Naive thymus-derived CD4-positive, alpha-beta T cell (primary cell): Measurements from ENCODE around the gene CTRL. TPM values are rescaled to one million over a fixed set of nuclear protein-coding genes. Genes with fewer than 3 reads are reported as not detected.

ENCODE experiments used
- ATAC-seq: fragments of 150-1000 bp; cut with Tn5 transposase; 2 replicates; pipeline ENCODE4 v1.10.0; 2021; ENCODE audit warnings: mild to moderate bottlenecking, moderate library complexity
- CTCF ChIA-PET: fragments of 350-600 bp; sonication (Branson Sonifier 250); formaldehyde crosslinking; loops from one replicate; lab custom pipeline; 2021; ENCODE audit warnings: antibody characterized with exemption; lab: Charles Lee
- POLR2A ChIA-PET: fragments of 350-600 bp; sonication (Branson Sonifier 250); formaldehyde crosslinking; loops from one replicate; lab custom pipeline; 2021; ENCODE audit warnings: antibody characterized with exemption, inconsistent platforms; lab: Charles Lee
- DNase-seq, 9 donors: peaks; one replicate each; pipeline versions ENCODE4 v3.0.0 to v3.0.0-alpha.2; 2020 to 2022; ENCODE audit warnings: mixed read lengths in 1 of 9
- H3K27ac ChIP-seq: one replicate; pipeline ENCODE4 v1.7.0; 2013; ENCODE audit warnings: mild to moderate bottlenecking, low read depth, low read length, moderate library complexity
- H3K27me3 ChIP-seq, 2 donors: one replicate each; pipeline ENCODE4 v1.7.0; 2013; ENCODE audit warnings: low read length in 2 of 2, mild to moderate bottlenecking in 2 of 2, moderate library complexity in 2 of 2; ENCODE audit not compliant: control insufficient read depth in 2 of 2, insufficient read depth in 2 of 2
- H3K36me3 ChIP-seq, 3 experiments: 1 replicate in 2 of 3; 2 replicates in 1 of 3; pipeline ENCODE4 v1.7.0; 2013; ENCODE audit warnings: low read length in 3 of 3, mild to moderate bottlenecking in 3 of 3, moderate library complexity in 1 of 3; ENCODE audit not compliant: insufficient read depth in 3 of 3, control insufficient read depth in 2 of 3
- H3K4me1 ChIP-seq, 2 donors: one replicate each; pipeline ENCODE4 v1.7.0; 2013; ENCODE audit warnings: low read length in 2 of 2, mild to moderate bottlenecking in 2 of 2, moderate library complexity in 1 of 2; ENCODE audit not compliant: control insufficient read depth in 2 of 2, insufficient read depth in 2 of 2
- H3K4me3 ChIP-seq: 2 replicates; pipeline ENCODE4 v1.7.0; 2013; ENCODE audit warnings: mild to moderate bottlenecking, low read length
- H3K9me3 ChIP-seq, 3 experiments: 1 replicate in 2 of 3; 2 replicates in 1 of 3; pipeline ENCODE4 v1.7.0; 2013; ENCODE audit warnings: low read length in 3 of 3; ENCODE audit not compliant: control insufficient read depth in 2 of 3
- H3K27ac Mint-ChIP-seq, 9 donors: one replicate each; pipeline ENCODE4 v1.8.0; 2020 to 2022; ENCODE audit warnings: mixed read lengths in 9 of 9, mild to moderate bottlenecking in 8 of 9, moderate library complexity in 5 of 9, inconsistent platforms in 2 of 9
- H3K27me3 Mint-ChIP-seq, 5 donors: one replicate each; pipeline ENCODE4 v1.8.0; 2021 to 2022; ENCODE audit warnings: mixed read lengths in 5 of 5, mild to moderate bottlenecking in 1 of 5
- H3K36me3 Mint-ChIP-seq, 5 donors: one replicate each; pipeline ENCODE4 v1.8.0; 2020 to 2022; ENCODE audit warnings: mixed read lengths in 5 of 5, mild to moderate bottlenecking in 3 of 5, inconsistent platforms in 1 of 5
- H3K4me1 Mint-ChIP-seq, 7 donors: one replicate each; pipeline ENCODE4 v1.8.0; 2020 to 2022; ENCODE audit warnings: mixed read lengths in 7 of 7, mild to moderate bottlenecking in 3 of 7, inconsistent platforms in 1 of 7
- H3K4me3 Mint-ChIP-seq, 10 donors: one replicate each; pipeline ENCODE4 v1.8.0; 2020 to 2022; ENCODE audit warnings: mild to moderate bottlenecking in 10 of 10, mixed read lengths in 10 of 10, moderate library complexity in 6 of 10, inconsistent platforms in 2 of 10
- H3K9me3 Mint-ChIP-seq, 11 donors: one replicate each; pipeline ENCODE4 v1.8.0; 2020 to 2022; ENCODE audit warnings: mixed read lengths in 11 of 11, mild to moderate bottlenecking in 4 of 11, inconsistent platforms in 1 of 11, moderate library complexity in 1 of 11
- intact Hi-C, 2 donors: fragments of 100-400 bp; cut with micrococcal nuclease; formaldehyde crosslinking; loops; one replicate each; pipeline ENCODE4 v1.15.1; 2023
- polyA plus RNA-seq, 2 donors: library from polyadenylated mRNA; unstranded; fragments of 300-500 nt; fragmentation: Illumina TruSeq; gene quantifications; one replicate each; pipeline ENCODE4 v1.2.3, GENCODE V29; 2021
- total RNA-seq, 6 experiments: library from RNA in 5 of 6; stranded (reverse) in 5 of 6; gene quantifications; 1 replicate in 5 of 6; 2 replicates in 1 of 6; pipeline ENCODE4 v1.2.3 and lab custom pipeline; 2021 to 2026

CTRL gene
- total and polyA plus RNA-seq, 7 experiments from 2014 or later: 1.3 to 15.1 (median 7.9) TPM

- H3K4me3 Mint-ChIP-seq: no peak overlapping the region
- intact Hi-C loops: loop anchor here (1.0 kb wide), 6 partner anchors 46 to 361 kb away; no protein-coding TSS in a partner anchor
- CTCF ChIA-PET: interaction anchor here (0.6 to 3.6 kb wide), 18 partner anchors 9 to 346 kb away, joined by 3 to 19 read pairs (median 6); no protein-coding TSS in a partner anchor
- H3K27me3 Mint-ChIP-seq: no peaks in the 10 kb centered on the region
- H3K27ac ChIP-seq: no peak overlapping the region
- H3K27me3 ChIP-seq: no peaks in the 10 kb centered on the region
- ATAC-seq (no peak), DNase-seq (no peak)
- POLR2A ChIA-PET: interaction anchor here (0.9 to 1.8 kb wide), 4 partner anchors 9 to 159 kb away, joined by 3 to 7 read pairs (median 6); partner anchors contain the start of gene PSKH1
- H3K4me1 Mint-ChIP-seq: peaks cover 0 to 6% (median 0%) of the 10 kb centered on the region in 7 donors
- H3K9me3 Mint-ChIP-seq: peaks cover 0 to 2% (median 0%) of the 10 kb centered on the region in 11 donors
- H3K4me3 ChIP-seq: no peak overlapping the region
- no peaks in the 10 kb centered on the region for H3K4me1 ChIP-seq
- no peak overlapping the region for H3K27ac Mint-ChIP-seq
- peaks cover 0 to 54% (median 8%) of the 10 kb centered on the region in 5 donors for H3K36me3 Mint-ChIP-seq
- H3K36me3 ChIP-seq: peaks cover 15 to 95% (median 50%) of the 10 kb centered on the region in 3 experiments
- no peaks in the 10 kb centered on the region for H3K9me3 ChIP-seq
Measured at GRCh38 chr16:67882374-67883145, 49.1 kb downstream of the CTRL start.

DNA sequence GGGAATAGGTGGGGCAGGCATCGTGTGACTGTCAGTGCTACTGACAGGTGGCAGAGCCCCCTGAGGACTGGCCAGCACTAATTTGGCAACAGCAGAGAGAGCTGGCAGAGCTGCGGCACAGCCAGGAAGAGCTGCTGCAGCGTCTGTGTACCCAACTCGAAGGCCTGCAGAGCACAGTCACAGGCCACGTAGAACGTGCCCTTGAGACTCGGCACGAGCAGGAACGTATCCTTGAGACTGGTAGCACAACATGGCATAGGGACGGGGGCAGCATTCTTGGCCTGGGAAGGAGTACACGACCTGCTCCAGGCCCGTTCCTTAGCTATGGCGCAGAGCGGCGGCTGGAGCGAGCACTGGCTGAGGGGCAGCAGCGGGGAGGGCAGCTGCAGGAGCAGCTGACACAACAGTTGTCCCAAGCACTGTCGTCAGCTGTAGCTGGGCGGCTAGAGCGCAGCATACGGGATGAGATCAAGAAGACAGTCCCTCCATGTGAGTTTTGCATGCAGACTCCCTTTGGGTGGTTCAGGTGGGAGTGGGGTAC lies 50.0 kb downstream of the CTRL start:
- intact Hi-C loops: no loop called here
- H3K27ac ChIP-seq: no peak overlapping the region
- H3K4me3 ChIP-seq: no peak overlapping the region
- Mint-ChIP-seq H3K4me1 (peaks cover 0 to 6% (median 0%) of the 10 kb centered on the region in 7 donors), H3K4me3 (no peak overlapping the region), H3K36me3 (peaks cover 0 to 61% (median 8%) of the 10 kb centered on the region in 5 donors), H3K27me3 (no peaks in the 10 kb centered on the region), H3K9me3 (peaks cover 0 to 2% (median 0%) of the 10 kb centered on the region in 11 donors), H3K27ac (no peak overlapping the region)
- H3K36me3 ChIP-seq: peaks cover 22 to 98% (median 57%) of the 10 kb centered on the region in 3 experiments
- no peak for ATAC-seq
- POLR2A ChIA-PET: interaction anchor here (0.6 to 1.7 kb wide), 4 partner anchors 8 to 30 kb away, joined by 3 to 7 read pairs (median 5); partner anchors contain the start of gene PSKH1
- no peaks in the 10 kb centered on the region for H3K27me3 ChIP-seq
- no peaks in the 10 kb centered on the region for H3K4me1 ChIP-seq
- no peak for DNase-seq
- H3K9me3 ChIP-seq: no peaks in the 10 kb centered on the region
- CTCF ChIA-PET: interaction anchor here (0.7 to 3.6 kb wide), 8 partner anchors 9 to 182 kb away, joined by 3 to 19 read pairs (median 3); partner anchors contain the start of gene EDC4

GRCh38 chr16:67880584-67880983 lies 51.1 kb downstream of the CTRL start:
- no peaks in the 10 kb centered on the region for H3K27me3 ChIP-seq
- no peak overlapping the region for H3K4me3 Mint-ChIP-seq
- no peaks in the 10 kb centered on the region for H3K9me3 ChIP-seq
- peaks cover 0 to 8% of the 10 kb centered on the region in 2 donors for H3K4me1 ChIP-seq
- peaks cover 22 to 98% (median 57%) of the 10 kb centered on the region in 3 experiments for H3K36me3 ChIP-seq
- H3K9me3 Mint-ChIP-seq: peaks cover 0 to 2% (median 0%) of the 10 kb centered on the region in 11 donors
- no peak overlapping the region for H3K4me3 ChIP-seq
- CTCF ChIA-PET: interaction anchor here (0.6 to 0.7 kb wide), 2 partner anchors 185 to 798 kb away, joined by 3 to 4 read pairs; no protein-coding TSS in a partner anchor
- POLR2A ChIA-PET: interaction anchor here (0.6 kb wide), 1 partner anchor 36 kb away, joined by 3 read pairs; no protein-coding TSS in a partner anchor
- peaks cover 7 to 11% (median 10%) of the 10 kb centered on the region in 7 donors for H3K4me1 Mint-ChIP-seq
- intact Hi-C loops: no loop called here
- no peaks in the 10 kb centered on the region for H3K27me3 Mint-ChIP-seq
- H3K27ac Mint-ChIP-seq: peak overlapping the region in 1 of 9 donors; percentile 41
- DNase-seq (no peak), ATAC-seq (no peak)
- peaks cover 0 to 63% (median 8%) of the 10 kb centered on the region in 5 donors for H3K36me3 Mint-ChIP-seq
- no peak overlapping the region for H3K27ac ChIP-seq

DNA sequence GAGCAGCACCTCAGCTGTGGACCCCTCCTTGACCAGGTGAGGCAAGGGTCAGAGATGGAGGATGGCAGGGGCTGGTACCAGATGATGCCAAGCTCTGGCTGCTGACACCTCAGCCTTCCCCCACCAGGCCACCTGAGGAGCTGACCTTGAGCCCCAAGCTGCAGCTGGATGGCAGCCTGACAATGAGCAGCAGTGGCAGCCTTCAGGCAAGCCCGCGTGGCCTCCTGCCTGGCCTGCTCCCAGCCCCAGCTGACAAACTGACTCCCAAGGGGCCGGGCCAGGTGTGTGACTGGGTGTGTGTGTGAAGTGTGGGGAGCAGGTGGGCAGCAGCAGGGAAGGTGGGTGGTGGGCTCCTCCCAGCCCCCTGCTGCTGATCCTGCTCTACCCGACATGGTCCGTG lies 51.7 kb downstream of the CTRL start:
- peaks cover 0 to 63% (median 8%) of the 10 kb centered on the region in 5 donors for H3K36me3 Mint-ChIP-seq
- DNase-seq (no peak), ATAC-seq (no peak)
- H3K36me3 ChIP-seq: peaks cover 22 to 96% (median 57%) of the 10 kb centered on the region in 3 experiments
- ChIA-PET CTCF (interaction anchor here (0.6 to 0.7 kb wide), 2 partner anchors 185 to 799 kb away, joined by 3 to 4 read pairs; no protein-coding TSS in a partner anchor), POLR2A (no interaction called here)
- no peaks in the 10 kb centered on the region for H3K27me3 Mint-ChIP-seq
- H3K4me1 Mint-ChIP-seq: peaks cover 13 to 18% (median 16%) of the 10 kb centered on the region in 7 donors
- no peaks in the 10 kb centered on the region for H3K9me3 ChIP-seq
- H3K4me1 ChIP-seq: peaks cover under 1 to 14% of the 10 kb centered on the region in 2 donors
- H3K27ac Mint-ChIP-seq: peak overlapping the region in 1 of 9 donors; percentile 41
- H3K9me3 Mint-ChIP-seq: peaks cover 0 to 2% (median 0%) of the 10 kb centered on the region in 11 donors
- H3K27ac ChIP-seq: no peak overlapping the region
- H3K4me3 Mint-ChIP-seq: no peak overlapping the region
- H3K4me3 ChIP-seq: no peak overlapping the region
- no peaks in the 10 kb centered on the region for H3K27me3 ChIP-seq
- intact Hi-C loops: no loop called here

Other genes starting within 250 kb of the CTRL start
- gene GFOD2, start 212.5 kb downstream of the CTRL start, total RNA-seq: 10 to 100 TPM in 3 of 5 experiments, 1 to 10 TPM in 2; 6.3 to 13.4 (median 11.4) TPM
- 10 to 100 TPM in 1 of 2 donors, 1 to 10 TPM in 1; 4.6 to 14.6 TPM for gene GFOD2, start 212.5 kb downstream of the CTRL start, polyA plus RNA-seq
- 10 to 100 TPM; 22.3 to 26.6 (median 24.7) TPM for gene RANBP10, start 125.3 kb downstream of the CTRL start, total RNA-seq
- 10 to 100 TPM in 1 of 2 donors, 1 to 10 TPM in 1; 9.3 to 13.5 TPM for gene RANBP10, start 125.3 kb downstream of the CTRL start, polyA plus RNA-seq
- 1 to 10 TPM in 1 of 5 experiments, under 1 TPM in 4; 0.24 to 1.1 (median 0.54) TPM for gene TSNAXIP1, start 125.0 kb downstream of the CTRL start, total RNA-seq
- gene TSNAXIP1, start 125.0 kb downstream of the CTRL start, polyA plus RNA-seq: not detected
- gene THAP11, start 89.5 kb downstream of the CTRL start, total RNA-seq: 10 to 100 TPM; 29.0 to 62.7 (median 44.6) TPM
- 100 to 1,000 TPM; 134 to 204 TPM for gene THAP11, start 89.5 kb downstream of the CTRL start, polyA plus RNA-seq
- 100 to 1,000 TPM in 1 of 5 experiments, 10 to 100 TPM in 4; 34.7 to 125 (median 40.4) TPM for gene NUTF2, start 84.9 kb downstream of the CTRL start, total RNA-seq
- gene NUTF2, start 84.9 kb downstream of the CTRL start, polyA plus RNA-seq: 100 to 1,000 TPM in 1 of 2 donors, 10 to 100 TPM in 1; 98.0 to 118 TPM
- gene CENPT, start 84.2 kb downstream of the CTRL start, total RNA-seq: 100 to 1,000 TPM in 3 of 5 experiments, 10 to 100 TPM in 2; 56.7 to 128 (median 100) TPM
- gene CENPT, start 84.2 kb downstream of the CTRL start, polyA plus RNA-seq: 10 to 100 TPM; 11.8 to 22.7 TPM
- 100 to 1,000 TPM; 103 to 166 (median 122) TPM for gene EDC4, start 58.8 kb downstream of the CTRL start, total RNA-seq
- 10 to 100 TPM; 34.8 to 52.4 TPM for gene EDC4, start 58.8 kb downstream of the CTRL start, polyA plus RNA-seq
- gene NRN1L, start 47.0 kb downstream of the CTRL start, total RNA-seq: 1 to 10 TPM; 1.1 to 6.4 (median 3.2) TPM
- not detected for gene NRN1L, start 47.0 kb downstream of the CTRL start, polyA plus RNA-seq
- gene PSKH1, start 38.6 kb downstream of the CTRL start, total RNA-seq: 10 to 100 TPM; 18.0 to 28.5 (median 23.3) TPM
- gene PSKH1, start 38.6 kb downstream of the CTRL start, polyA plus RNA-seq: 10 to 100 TPM; 20.7 to 34.0 TPM
- gene PSMB10, start 5.0 kb upstream of the CTRL start, total RNA-seq: 100 to 1,000 TPM; 101 to 370 (median 142) TPM
- 100 to 1,000 TPM; 522 to 542 TPM for gene PSMB10, start 5.0 kb upstream of the CTRL start, polyA plus RNA-seq
- 10 to 100 TPM in 4 of 5 experiments, 1 to 10 TPM in 1; 9.4 to 23.6 (median 19.6) TPM for gene LCAT, start 12.3 kb upstream of the CTRL start, total RNA-seq
- 1 to 10 TPM in 1 of 2 donors, under 1 TPM in 1; 0.33 to 1.5 TPM for gene LCAT, start 12.3 kb upstream of the CTRL start, polyA plus RNA-seq
- 10 to 100 TPM; 22.8 to 44.4 (median 31.3) TPM for gene SLC12A4, start 36.8 kb upstream of the CTRL start, total RNA-seq
- gene SLC12A4, start 36.8 kb upstream of the CTRL start, polyA plus RNA-seq: 1 to 10 TPM; 3.8 to 8.0 TPM
- 1 to 10 TPM in 4 of 5 experiments, under 1 TPM in 1; 0.10 to 2.3 (median 1.6) TPM for gene DPEP3, start 48.6 kb upstream of the CTRL start, total RNA-seq
- gene DPEP3, start 48.6 kb upstream of the CTRL start, polyA plus RNA-seq: under 1 TPM; 0.37 to 0.44 TPM
- 100 to 1,000 TPM in 2 of 5 experiments, 10 to 100 TPM in 3; 26.7 to 159 (median 85.1) TPM for gene DPEP2, start 67.6 kb upstream of the CTRL start, total RNA-seq
- gene DPEP2, start 67.6 kb upstream of the CTRL start, polyA plus RNA-seq: 10 to 100 TPM; 54.3 to 57.7 TPM
- not detected for gene DPEP2NB, start 84.0 kb upstream of the CTRL start, total RNA-seq
- gene DPEP2NB, start 84.0 kb upstream of the CTRL start, polyA plus RNA-seq: not detected
- 10 to 100 TPM; 15.5 to 19.9 (median 19.1) TPM for gene DDX28, start 91.4 kb upstream of the CTRL start, total RNA-seq
- gene DDX28, start 91.4 kb upstream of the CTRL start, polyA plus RNA-seq: 10 to 100 TPM; 52.1 to 67.7 TPM
- 10 to 100 TPM; 13.6 to 25.9 (median 18.3) TPM for gene DUS2, start 91.4 kb upstream of the CTRL start, total RNA-seq
- 10 to 100 TPM in 1 of 2 donors, 1 to 10 TPM in 1; 8.7 to 13.7 TPM for gene DUS2, start 91.4 kb upstream of the CTRL start, polyA plus RNA-seq
- 100 to 1,000 TPM; 120 to 151 (median 147) TPM for gene NFATC3, start 153.5 kb upstream of the CTRL start, total RNA-seq
- gene NFATC3, start 153.5 kb upstream of the CTRL start, polyA plus RNA-seq: 100 to 1,000 TPM in 1 of 2 donors, 10 to 100 TPM in 1; 75.8 to 109 TPM